T-helper 2 cell treated with Interferon-gamma antibody and Interleukin-4, amounts not matched to agents 5 μg/mL and 100 μg/mL, for 36 hours (primary cell): ENCODE results near the gene SUGP1.

ENCODE experiments used
- DNase-seq: peaks from one replicate; pipeline ENCODE4 v3.0.0; 2021; ENCODE audit warnings: low spot score
- H3K27ac Mint-ChIP-seq: one replicate; pipeline ENCODE4 v1.8.0; 2021; ENCODE audit warnings: mild to moderate bottlenecking, mixed read lengths
- H3K27me3 Mint-ChIP-seq: one replicate; pipeline ENCODE4 v1.8.0; 2021; ENCODE audit warnings: low read depth, mixed read lengths
- H3K36me3 Mint-ChIP-seq: one replicate; pipeline ENCODE4 v1.8.0; 2021; ENCODE audit warnings: low read depth, mixed read lengths
- H3K4me1 Mint-ChIP-seq: one replicate; pipeline ENCODE4 v1.8.0; 2021; ENCODE audit warnings: low read depth, mixed read lengths
- H3K4me3 Mint-ChIP-seq: one replicate; pipeline ENCODE4 v1.8.0; 2022; ENCODE audit warnings: mild to moderate bottlenecking, moderate library complexity, mixed read lengths
- H3K9me3 Mint-ChIP-seq: one replicate; pipeline ENCODE4 v1.8.0; 2021; ENCODE audit warnings: mixed read lengths

Gene SUGP1

GRCh38 chr19:19349365-19349764 is 29.1 kb upstream of the SUGP1 start:
- H3K27me3 Mint-ChIP-seq = no peaks in the 10 kb centered on the region
- H3K27ac Mint-ChIP-seq = no peak overlapping the region
- H3K36me3 Mint-ChIP-seq = peaks cover 43% of the 10 kb centered on the region
- DNase-seq = no peak
- no peaks in the 10 kb centered on the region for H3K9me3 Mint-ChIP-seq
- H3K4me1 Mint-ChIP-seq = no peaks in the 10 kb centered on the region
- no peak overlapping the region for H3K4me3 Mint-ChIP-seq

DNA sequence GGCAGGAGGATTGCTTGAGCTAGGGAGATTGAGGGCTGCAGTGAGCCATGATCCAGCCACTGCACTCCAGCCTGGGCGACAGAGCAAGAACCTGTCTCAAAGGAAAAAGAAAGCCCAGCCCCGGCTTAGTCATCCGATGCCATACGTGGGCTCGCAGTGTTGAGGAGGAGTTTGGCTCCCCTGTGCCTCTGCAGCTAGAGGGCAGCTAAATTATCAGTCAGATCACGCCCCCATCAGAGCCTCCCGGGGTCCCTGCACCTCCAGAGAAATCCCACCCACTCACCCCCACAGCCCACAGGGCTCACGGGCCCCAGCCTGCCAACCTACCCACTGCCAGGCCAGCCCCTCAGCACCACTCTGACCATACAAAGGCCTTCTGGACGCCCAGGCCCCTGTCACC is 28.0 kb upstream of the SUGP1 start:
- H3K36me3 Mint-ChIP-seq = peaks cover 42% of the 10 kb centered on the region
- H3K9me3 Mint-ChIP-seq = no peaks in the 10 kb centered on the region
- no peaks in the 10 kb centered on the region for H3K4me1 Mint-ChIP-seq
- H3K27me3 Mint-ChIP-seq = no peaks in the 10 kb centered on the region
- H3K27ac Mint-ChIP-seq = no peak overlapping the region
- no peak overlapping the region for H3K4me3 Mint-ChIP-seq
- DNase-seq = no peak

- Mint-ChIP-seq H3K36me3 (peaks cover 44% of the 10 kb centered on the region), H3K27me3 (no peaks in the 10 kb centered on the region), H3K4me3 (no peak overlapping the region), H3K4me1 (no peaks in the 10 kb centered on the region), H3K9me3 (no peaks in the 10 kb centered on the region), H3K27ac (no peak overlapping the region)
- DNase-seq = no peak
Measured at GRCh38 chr19:19347401-19348110, 27.2 kb upstream of the SUGP1 start.

- no peak for DNase-seq
- no peaks in the 10 kb centered on the region for H3K9me3 Mint-ChIP-seq
- no peak overlapping the region for H3K4me3 Mint-ChIP-seq
- peaks cover 36% of the 10 kb centered on the region for H3K36me3 Mint-ChIP-seq
- H3K27me3 Mint-ChIP-seq = no peaks in the 10 kb centered on the region
- H3K27ac Mint-ChIP-seq = no peak overlapping the region
- H3K4me1 Mint-ChIP-seq = no peaks in the 10 kb centered on the region
Measured at GRCh38 chr19:19345970-19346369, 25.7 kb upstream of the SUGP1 start.

DNA sequence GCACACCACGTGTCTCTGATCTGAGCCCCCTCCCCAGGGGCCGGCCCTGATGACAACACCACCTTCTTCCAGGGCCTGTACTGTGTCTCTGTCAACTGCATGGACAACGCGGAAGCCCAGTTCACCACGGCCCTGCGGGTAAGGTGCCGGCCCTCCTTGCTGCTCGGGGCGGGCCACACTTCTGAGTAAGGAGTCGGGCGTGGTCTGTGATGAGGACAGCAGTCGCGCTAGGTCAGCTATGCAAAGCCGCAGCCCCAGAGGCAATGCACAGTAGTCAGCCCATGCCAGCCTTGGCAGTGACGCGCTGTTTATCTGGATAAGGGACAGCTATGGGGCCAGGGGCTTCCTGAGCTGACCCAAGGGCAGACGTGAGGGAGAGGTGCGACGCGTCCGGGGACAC is 24.9 kb upstream of the SUGP1 start:
- H3K27me3 Mint-ChIP-seq = no peaks in the 10 kb centered on the region
- no peak overlapping the region for H3K27ac Mint-ChIP-seq
- peaks cover 36% of the 10 kb centered on the region for H3K36me3 Mint-ChIP-seq

GRCh38 chr19:19343762-19344161 is 23.5 kb upstream of the SUGP1 start:
- Mint-ChIP-seq H3K27ac (no peak overlapping the region), H3K36me3 (peaks cover 26% of the 10 kb centered on the region), H3K27me3 (no peaks in the 10 kb centered on the region), H3K4me3 (no peak overlapping the region), H3K9me3 (no peaks in the 10 kb centered on the region), H3K4me1 (no peaks in the 10 kb centered on the region)
- no peak for DNase-seq

More for the DNA sequence above, 24.9 kb upstream of the SUGP1 start:
- Mint-ChIP-seq H3K9me3 (no peaks in the 10 kb centered on the region), H3K4me1 (no peaks in the 10 kb centered on the region), H3K4me3 (no peak overlapping the region)
- no peak for DNase-seq

DNA sequence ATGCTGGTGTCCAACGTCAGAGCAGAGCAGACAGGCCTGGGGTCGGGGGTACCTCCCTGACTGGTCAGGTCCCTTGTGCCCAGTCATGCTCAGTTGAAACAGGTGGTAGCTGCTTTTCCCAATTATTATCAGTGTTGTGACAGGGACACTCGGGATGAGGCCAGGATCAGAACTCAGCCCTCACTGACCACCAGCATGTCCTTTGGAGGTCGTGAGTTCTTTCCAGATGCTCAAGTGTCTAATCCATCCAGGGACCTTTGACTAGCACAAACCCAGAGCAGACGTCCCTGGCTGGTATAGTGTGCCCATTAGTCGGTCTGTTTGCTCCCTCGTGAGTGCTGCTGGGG is 22.7 kb upstream of the SUGP1 start:
- Mint-ChIP-seq H3K36me3 (peaks cover 31% of the 10 kb centered on the region), H3K9me3 (no peaks in the 10 kb centered on the region), H3K4me1 (no peaks in the 10 kb centered on the region), H3K4me3 (no peak overlapping the region), H3K27ac (no peak overlapping the region), H3K27me3 (no peaks in the 10 kb centered on the region)
- no peak for DNase-seq

DNA sequence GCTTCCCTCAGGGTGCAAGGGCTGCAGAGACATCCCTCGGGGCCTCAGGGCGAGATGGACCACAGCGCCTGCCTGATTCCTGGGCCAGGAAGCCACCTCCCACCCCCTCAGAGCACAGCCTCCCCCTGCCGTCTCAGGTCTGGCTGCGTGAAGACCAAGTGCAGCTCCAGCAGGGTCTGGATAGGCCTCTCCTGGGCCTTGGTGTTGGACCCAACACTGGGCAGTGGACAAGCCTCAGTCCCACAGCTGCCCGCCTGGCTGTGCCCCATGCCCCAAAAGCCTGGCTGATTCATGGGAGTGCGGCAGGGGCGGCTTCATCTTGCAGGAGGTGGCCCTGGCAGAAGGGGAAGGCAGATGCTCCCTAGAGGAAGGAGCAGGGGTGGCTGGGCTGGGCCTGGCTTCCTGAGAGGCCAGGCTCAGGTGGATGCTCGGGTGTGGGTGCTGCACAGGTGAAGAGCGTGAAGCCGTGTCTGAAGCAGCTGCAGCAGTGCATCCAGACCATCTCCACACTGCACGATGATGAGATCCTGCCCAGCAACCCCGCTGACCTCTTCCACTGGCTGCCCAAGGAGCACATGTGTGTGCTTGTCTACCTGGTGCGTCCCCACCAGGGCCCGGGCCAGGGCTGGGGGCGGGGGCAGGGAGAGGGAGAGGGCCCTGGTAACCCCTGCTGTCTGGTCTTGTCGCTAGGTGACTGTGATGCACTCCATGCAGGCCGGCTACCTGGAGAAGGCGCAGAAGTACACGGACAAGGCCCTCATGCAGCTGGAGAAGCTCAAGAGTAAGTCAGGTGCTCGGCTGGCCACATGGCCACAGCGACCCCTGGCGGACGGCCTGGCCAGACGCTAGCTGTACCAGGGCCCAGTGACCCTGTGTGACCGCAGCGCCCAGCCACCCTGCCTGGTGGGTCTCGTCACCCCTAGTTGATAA is 22.0 kb upstream of the SUGP1 start:
- Mint-ChIP-seq H3K4me3 (no peak overlapping the region), H3K27me3 (no peaks in the 10 kb centered on the region), H3K4me1 (no peaks in the 10 kb centered on the region), H3K36me3 (peaks cover 34% of the 10 kb centered on the region), H3K27ac (no peak overlapping the region), H3K9me3 (no peaks in the 10 kb centered on the region)
- no peak for DNase-seq

GRCh38 chr19:19341026-19341425 is 20.7 kb upstream of the SUGP1 start:
- no peak for DNase-seq
- no peaks in the 10 kb centered on the region for H3K27me3 Mint-ChIP-seq
- H3K27ac Mint-ChIP-seq = no peak overlapping the region
- no peaks in the 10 kb centered on the region for H3K4me1 Mint-ChIP-seq
- no peaks in the 10 kb centered on the region for H3K9me3 Mint-ChIP-seq
- peaks cover 31% of the 10 kb centered on the region for H3K36me3 Mint-ChIP-seq
- no peak overlapping the region for H3K4me3 Mint-ChIP-seq

GRCh38 chr19:19338082-19338481 is 17.8 kb upstream of the SUGP1 start:
- no peak for DNase-seq
- Mint-ChIP-seq H3K4me1 (no peaks in the 10 kb centered on the region), H3K9me3 (no peaks in the 10 kb centered on the region), H3K27me3 (no peaks in the 10 kb centered on the region), H3K36me3 (peaks cover 24% of the 10 kb centered on the region), H3K4me3 (no peak overlapping the region), H3K27ac (no peak overlapping the region)

DNA sequence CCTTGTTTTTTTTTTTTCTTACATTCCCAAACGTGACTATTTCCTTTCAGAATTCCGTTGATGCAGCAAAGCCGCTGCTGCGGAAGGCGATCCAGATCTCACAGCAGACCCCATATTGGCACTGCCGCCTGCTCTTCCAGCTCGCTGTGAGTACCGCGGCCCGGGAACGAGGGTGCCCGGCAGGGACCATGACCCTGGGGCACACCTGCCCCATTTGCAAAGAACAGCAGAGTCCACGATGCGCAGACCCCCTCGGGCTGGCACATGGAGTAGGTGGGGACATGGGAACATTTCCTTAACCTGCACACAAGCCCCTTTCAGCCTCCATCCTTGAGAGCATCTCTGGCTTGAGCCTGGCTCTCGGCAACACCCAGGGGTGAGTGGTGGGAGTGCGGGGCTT is 16.8 kb upstream of the SUGP1 start:
- Mint-ChIP-seq H3K27ac (no peak overlapping the region), H3K4me1 (no peaks in the 10 kb centered on the region), H3K9me3 (no peaks in the 10 kb centered on the region), H3K27me3 (no peaks in the 10 kb centered on the region), H3K36me3 (peaks cover 21% of the 10 kb centered on the region), H3K4me3 (no peak overlapping the region)
- DNase-seq = no peak

DNA sequence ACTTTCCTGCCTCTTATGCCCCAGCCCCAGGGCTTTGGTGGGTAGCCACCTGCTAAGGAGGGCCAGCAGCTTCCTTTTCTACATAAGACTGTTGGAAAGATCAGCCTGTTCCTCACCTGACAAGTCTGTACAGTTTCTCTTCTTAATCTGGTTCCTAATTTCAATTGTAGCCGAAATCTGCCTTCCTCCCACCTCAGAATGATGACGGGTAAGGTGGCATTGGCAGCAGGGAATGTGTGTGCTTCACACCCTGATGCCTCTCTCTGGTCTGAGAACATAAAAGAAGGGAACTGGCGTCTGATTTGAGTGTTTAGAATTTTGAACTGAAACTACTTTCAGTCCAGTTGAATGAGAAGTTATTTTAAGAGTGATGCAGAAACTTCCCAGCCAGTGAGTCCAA is 16.3 kb upstream of the SUGP1 start:
- no peak overlapping the region for H3K27ac Mint-ChIP-seq
- no peaks in the 10 kb centered on the region for H3K9me3 Mint-ChIP-seq
- no peaks in the 10 kb centered on the region for H3K27me3 Mint-ChIP-seq
- no peaks in the 10 kb centered on the region for H3K4me1 Mint-ChIP-seq
- no peak overlapping the region for H3K4me3 Mint-ChIP-seq
- peaks cover 23% of the 10 kb centered on the region for H3K36me3 Mint-ChIP-seq
- DNase-seq = no peak

- DNase-seq = no peak
- peaks cover 24% of the 10 kb centered on the region for H3K36me3 Mint-ChIP-seq
- no peaks in the 10 kb centered on the region for H3K9me3 Mint-ChIP-seq
- no peak overlapping the region for H3K4me3 Mint-ChIP-seq
- no peaks in the 10 kb centered on the region for H3K27me3 Mint-ChIP-seq
- H3K4me1 Mint-ChIP-seq = no peaks in the 10 kb centered on the region
- no peak overlapping the region for H3K27ac Mint-ChIP-seq
Measured at GRCh38 chr19:19335408-19336158, 15.3 kb upstream of the SUGP1 start.

DNA sequence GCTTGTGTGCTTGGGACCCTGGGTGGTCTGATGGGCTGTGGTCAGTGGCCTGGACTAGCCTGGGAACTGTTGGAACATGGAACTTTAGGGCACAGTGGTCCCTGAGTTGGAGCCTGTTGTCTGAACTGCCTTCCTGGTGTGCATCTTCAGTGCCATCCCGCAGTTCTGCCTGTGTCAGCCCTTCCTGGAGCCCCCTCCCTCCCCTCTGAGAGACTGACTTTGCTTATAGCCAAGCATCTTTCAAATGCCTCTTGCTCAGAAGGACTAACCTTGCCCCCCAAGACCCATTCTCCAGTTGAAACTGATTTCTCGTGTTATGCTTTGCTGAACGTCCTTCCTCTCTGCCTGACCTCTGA is 14.7 kb upstream of the SUGP1 start:
- Mint-ChIP-seq H3K9me3 (no peaks in the 10 kb centered on the region), H3K4me3 (no peak overlapping the region), H3K36me3 (peaks cover 26% of the 10 kb centered on the region), H3K27ac (no peak overlapping the region), H3K4me1 (no peaks in the 10 kb centered on the region), H3K27me3 (no peaks in the 10 kb centered on the region)
- no peak for DNase-seq
